HepG2 (cell line): Measurements from ENCODE around the gene GRM4. TPM values are rescaled to one million over a fixed set of nuclear protein-coding genes. Genes with fewer than 3 reads are reported as not detected.

ENCODE experiments used
- AHR ChIP-seq: IDR thresholded peaks from 2 replicates; pipeline ENCODE4 v1.6.1; 2018; ENCODE audit warnings: missing genetic modification reagents, missing compliant biosample characterization
- CEBPG ChIP-seq: IDR thresholded peaks from 2 replicates; pipeline ENCODE4 v1.6.1; 2016
- JUNB ChIP-seq: sonication (generic); formaldehyde crosslinking; IDR thresholded peaks from 2 replicates; pipeline ENCODE4 v1.8.0; 2022; ENCODE audit warnings: missing genetic modification reagents, mild to moderate bottlenecking, borderline replicate concordance
- RNF2 ChIP-seq: fragments of 450-650 bp; conservative IDR thresholded peaks from 2 replicates; pipeline ENCODE4 v1.6.1; 2016; ENCODE audit warnings: low read depth
- TMF1 ChIP-seq: sonication (generic); formaldehyde crosslinking; IDR thresholded peaks from 2 replicates; pipeline ENCODE4 v1.8.1; 2022; ENCODE audit warnings: low read depth, missing genetic modification reagents
- ZFP1 ChIP-seq: IDR thresholded peaks from 2 replicates; pipeline ENCODE4 v1.6.1; 2016
- ZNF34 ChIP-seq: sonication (generic); formaldehyde crosslinking; IDR thresholded peaks from 2 replicates; pipeline ENCODE4 v1.4.0; 2020; ENCODE audit warnings: mild to moderate bottlenecking, missing genetic modification reagents, borderline replicate concordance
- ZNF678 ChIP-seq: sonication (generic); formaldehyde crosslinking; IDR thresholded peaks from 2 replicates; pipeline ENCODE4 v1.4.0; 2020; ENCODE audit warnings: mild to moderate bottlenecking, missing genetic modification reagents
- ZSCAN20 ChIP-seq: sonication (generic); formaldehyde crosslinking; IDR thresholded peaks from 2 replicates; pipeline ENCODE4 v1.4.0; 2020; ENCODE audit warnings: missing genetic modification reagents, mild to moderate bottlenecking, borderline replicate concordance
- polyA plus RNA-seq, 8 experiments: library from polyadenylated mRNA; depleted of rRNA in 3 of 8; stranded (reverse) in 7 of 8; unstranded in 1 of 8; fragments of >200 nt; fragmentation: Illumina TruSeq in 4 of 8; extraction: Trizol in 4 of 8; gene quantifications; 2 replicates each; pipeline versions ENCODE4 v1.2.1 to v1.2.3, GENCODE V29; 2011 to 2016; ENCODE audit warnings: low read depth in 4 of 8, missing spikeins in 1 of 8, mixed read lengths in 1 of 8; ENCODE audit not compliant: insufficient read depth in 1 of 8
- total RNA-seq, 5 experiments: library from RNA; depleted of rRNA; stranded (reverse); fragments of >200 nt; fragmentation: Illumina TruSeq; extraction: Trizol; gene quantifications; 2 replicates each; pipeline ENCODE4 v1.2.3, GENCODE V29; 2016; ENCODE audit warnings: low read depth in 1 of 5
- TF ChIP-seq, protein P1 (sequence below): sonication (generic); formaldehyde crosslinking; IDR thresholded peaks from 2 replicates; pipeline ENCODE4 v1.4.0; 2020; ENCODE audit warnings: mild to moderate bottlenecking, missing genetic modification reagents
- TF ChIP-seq, protein P2 (sequence below), 2 experiments: sonication (generic) in 1 of 2; formaldehyde crosslinking in 1 of 2; IDR thresholded peaks; 2 replicates each; pipeline versions ENCODE4 v1.6.1 to v1.9.0; 2014 to 2022; ENCODE audit warnings: antibody characterized with exemption in 1 of 2, borderline replicate concordance in 1 of 2, inconsistent platforms in 1 of 2, low read depth in 1 of 2, missing genetic modification reagents in 1 of 2
- TF ChIP-seq, protein P3 (sequence below): sonication (generic); formaldehyde crosslinking; IDR thresholded peaks from 2 replicates; pipeline ENCODE4 v1.4.0; 2020; ENCODE audit warnings: missing genetic modification reagents, borderline replicate concordance

Gene GRM4
- total and polyA plus RNA-seq, 2 of the 13 experiments (the other 11 are each of a cell fraction or from before 2014, with no cell fraction given) = not detected

DNA sequence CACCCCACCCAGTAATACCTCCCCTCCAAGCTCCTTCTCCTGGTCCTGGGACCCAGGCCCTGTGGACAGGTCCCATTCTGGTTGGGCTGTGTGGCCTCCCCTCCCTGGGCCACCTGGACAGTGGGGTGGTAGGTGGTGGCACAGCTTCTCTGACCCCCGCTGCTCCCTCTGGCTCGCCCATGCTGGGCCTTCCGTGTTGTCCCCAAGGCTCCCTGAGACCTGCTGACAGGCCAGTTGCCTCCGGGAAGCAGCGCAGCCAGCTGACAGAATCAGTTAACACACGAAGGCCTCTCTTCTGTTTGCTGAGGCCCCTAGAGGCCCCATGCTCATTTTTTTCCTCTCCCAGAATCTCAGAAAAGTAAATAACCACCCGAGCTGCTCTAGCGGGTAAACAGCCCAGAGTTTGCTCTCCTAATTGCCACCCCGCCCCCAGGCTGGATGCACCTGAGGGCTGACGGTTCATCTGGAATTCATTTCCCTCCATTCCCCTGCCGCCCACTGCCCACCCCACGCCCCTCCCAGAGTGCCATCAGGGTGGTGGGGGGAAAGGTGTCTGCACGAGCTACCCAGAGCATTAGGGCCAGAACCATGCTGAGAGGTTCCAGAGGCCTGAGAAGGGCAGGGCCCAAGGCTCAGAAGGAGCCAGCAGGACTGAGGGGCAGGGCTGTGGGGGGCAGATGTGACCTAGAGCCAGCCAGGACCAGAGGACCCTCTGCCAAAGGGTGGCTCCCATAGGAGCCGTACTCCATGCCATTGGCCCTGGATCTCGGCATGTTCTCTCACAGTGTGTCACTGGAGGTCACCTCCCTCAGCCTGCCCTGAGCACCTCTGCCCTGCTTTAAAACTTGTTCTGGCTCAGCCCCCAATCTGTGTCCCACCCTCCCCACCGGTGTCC, 157.5 kb downstream of the GRM4 start (continued):
- TF ChIP-seq, protein P1, sequence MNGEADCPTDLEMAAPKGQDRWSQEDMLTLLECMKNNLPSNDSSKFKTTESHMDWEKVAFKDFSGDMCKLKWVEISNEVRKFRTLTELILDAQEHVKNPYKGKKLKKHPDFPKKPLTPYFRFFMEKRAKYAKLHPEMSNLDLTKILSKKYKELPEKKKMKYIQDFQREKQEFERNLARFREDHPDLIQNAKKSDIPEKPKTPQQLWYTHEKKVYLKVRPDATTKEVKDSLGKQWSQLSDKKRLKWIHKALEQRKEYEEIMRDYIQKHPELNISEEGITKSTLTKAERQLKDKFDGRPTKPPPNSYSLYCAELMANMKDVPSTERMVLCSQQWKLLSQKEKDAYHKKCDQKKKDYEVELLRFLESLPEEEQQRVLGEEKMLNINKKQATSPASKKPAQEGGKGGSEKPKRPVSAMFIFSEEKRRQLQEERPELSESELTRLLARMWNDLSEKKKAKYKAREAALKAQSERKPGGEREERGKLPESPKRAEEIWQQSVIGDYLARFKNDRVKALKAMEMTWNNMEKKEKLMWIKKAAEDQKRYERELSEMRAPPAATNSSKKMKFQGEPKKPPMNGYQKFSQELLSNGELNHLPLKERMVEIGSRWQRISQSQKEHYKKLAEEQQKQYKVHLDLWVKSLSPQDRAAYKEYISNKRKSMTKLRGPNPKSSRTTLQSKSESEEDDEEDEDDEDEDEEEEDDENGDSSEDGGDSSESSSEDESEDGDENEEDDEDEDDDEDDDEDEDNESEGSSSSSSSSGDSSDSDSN (CRISPR knock-in tag) = peak; percentile 60
- peak; percentile 69; the same call in 1 of the 2 replicates for TF ChIP-seq RNF2
- TF ChIP-seq, protein P2, sequence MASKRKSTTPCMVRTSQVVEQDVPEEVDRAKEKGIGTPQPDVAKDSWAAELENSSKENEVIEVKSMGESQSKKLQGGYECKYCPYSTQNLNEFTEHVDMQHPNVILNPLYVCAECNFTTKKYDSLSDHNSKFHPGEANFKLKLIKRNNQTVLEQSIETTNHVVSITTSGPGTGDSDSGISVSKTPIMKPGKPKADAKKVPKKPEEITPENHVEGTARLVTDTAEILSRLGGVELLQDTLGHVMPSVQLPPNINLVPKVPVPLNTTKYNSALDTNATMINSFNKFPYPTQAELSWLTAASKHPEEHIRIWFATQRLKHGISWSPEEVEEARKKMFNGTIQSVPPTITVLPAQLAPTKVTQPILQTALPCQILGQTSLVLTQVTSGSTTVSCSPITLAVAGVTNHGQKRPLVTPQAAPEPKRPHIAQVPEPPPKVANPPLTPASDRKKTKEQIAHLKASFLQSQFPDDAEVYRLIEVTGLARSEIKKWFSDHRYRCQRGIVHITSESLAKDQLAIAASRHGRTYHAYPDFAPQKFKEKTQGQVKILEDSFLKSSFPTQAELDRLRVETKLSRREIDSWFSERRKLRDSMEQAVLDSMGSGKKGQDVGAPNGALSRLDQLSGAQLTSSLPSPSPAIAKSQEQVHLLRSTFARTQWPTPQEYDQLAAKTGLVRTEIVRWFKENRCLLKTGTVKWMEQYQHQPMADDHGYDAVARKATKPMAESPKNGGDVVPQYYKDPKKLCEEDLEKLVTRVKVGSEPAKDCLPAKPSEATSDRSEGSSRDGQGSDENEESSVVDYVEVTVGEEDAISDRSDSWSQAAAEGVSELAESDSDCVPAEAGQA (IDR thresholded peaks at IDR 0.05; ENCODE audit: low read depth) = no peak
- TF ChIP-seq, protein P2 (CRISPR knock-in tag; IDR thresholded peaks at IDR 0.05; ENCODE audit: borderline replicate concordance) = peak; percentile 44; the same call in 1 of the 2 replicates
- peak; percentile 80; the same call in 1 of the 2 replicates for TF ChIP-seq ZSCAN20 (CRISPR knock-in tag)
- peak; percentile 52; the same call in 1 of the 2 replicates for TF ChIP-seq TMF1
- no peak; the same call in 1 of the 2 replicates for TF ChIP-seq AHR (CRISPR knock-in tag)
- peak; percentile 90 for TF ChIP-seq ZFP1
- TF ChIP-seq CEBPG (CRISPR knock-in tag) = no peak
- TF ChIP-seq ZNF34 (CRISPR knock-in tag) = no peak
- no peak for TF ChIP-seq ZNF678 (CRISPR knock-in tag)
- TF ChIP-seq JUNB (CRISPR knock-in tag) = no peak
- TF ChIP-seq, protein P3, sequence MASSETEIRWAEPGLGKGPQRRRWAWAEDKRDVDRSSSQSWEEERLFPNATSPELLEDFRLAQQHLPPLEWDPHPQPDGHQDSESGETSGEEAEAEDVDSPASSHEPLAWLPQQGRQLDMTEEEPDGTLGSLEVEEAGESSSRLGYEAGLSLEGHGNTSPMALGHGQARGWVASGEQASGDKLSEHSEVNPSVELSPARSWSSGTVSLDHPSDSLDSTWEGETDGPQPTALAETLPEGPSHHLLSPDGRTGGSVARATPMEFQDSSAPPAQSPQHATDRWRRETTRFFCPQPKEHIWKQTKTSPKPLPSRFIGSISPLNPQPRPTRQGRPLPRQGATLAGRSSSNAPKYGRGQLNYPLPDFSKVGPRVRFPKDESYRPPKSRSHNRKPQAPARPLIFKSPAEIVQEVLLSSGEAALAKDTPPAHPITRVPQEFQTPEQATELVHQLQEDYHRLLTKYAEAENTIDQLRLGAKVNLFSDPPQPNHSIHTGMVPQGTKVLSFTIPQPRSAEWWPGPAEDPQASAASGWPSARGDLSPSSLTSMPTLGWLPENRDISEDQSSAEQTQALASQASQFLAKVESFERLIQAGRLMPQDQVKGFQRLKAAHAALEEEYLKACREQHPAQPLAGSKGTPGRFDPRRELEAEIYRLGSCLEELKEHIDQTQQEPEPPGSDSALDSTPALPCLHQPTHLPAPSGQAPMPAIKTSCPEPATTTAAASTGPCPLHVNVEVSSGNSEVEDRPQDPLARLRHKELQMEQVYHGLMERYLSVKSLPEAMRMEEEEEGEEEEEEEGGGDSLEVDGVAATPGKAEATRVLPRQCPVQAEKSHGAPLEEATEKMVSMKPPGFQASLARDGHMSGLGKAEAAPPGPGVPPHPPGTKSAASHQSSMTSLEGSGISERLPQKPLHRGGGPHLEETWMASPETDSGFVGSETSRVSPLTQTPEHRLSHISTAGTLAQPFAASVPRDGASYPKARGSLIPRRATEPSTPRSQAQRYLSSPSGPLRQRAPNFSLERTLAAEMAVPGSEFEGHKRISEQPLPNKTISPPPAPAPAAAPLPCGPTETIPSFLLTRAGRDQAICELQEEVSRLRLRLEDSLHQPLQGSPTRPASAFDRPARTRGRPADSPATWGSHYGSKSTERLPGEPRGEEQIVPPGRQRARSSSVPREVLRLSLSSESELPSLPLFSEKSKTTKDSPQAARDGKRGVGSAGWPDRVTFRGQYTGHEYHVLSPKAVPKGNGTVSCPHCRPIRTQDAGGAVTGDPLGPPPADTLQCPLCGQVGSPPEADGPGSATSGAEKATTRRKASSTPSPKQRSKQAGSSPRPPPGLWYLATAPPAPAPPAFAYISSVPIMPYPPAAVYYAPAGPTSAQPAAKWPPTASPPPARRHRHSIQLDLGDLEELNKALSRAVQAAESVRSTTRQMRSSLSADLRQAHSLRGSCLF = no peak
